ENCODE measurements around the gene IFT88.

Gene IFT88

GRCh38 chr13:20566468-20566897 is 474 bp upstream of the IFT88 start:
- no peak for DNase-seq (ENCODE audit: low read depth)

- DNase-seq (ENCODE audit: low read depth) = no peak
Observed at GRCh38 chr13:20567881-20568528, 1.0 kb downstream of the IFT88 start.

GRCh38 chr13:20570517-20570916 is 3.6 kb downstream of the IFT88 start:
- DNase-seq (ENCODE audit: low read depth) = no peak

- DNase-seq (ENCODE audit: low read depth) = no peak
Observed at GRCh38 chr13:20571676-20572075, 4.7 kb downstream of the IFT88 start.

GRCh38 chr13:20573186-20573585 is 6.2 kb downstream of the IFT88 start:
- DNase-seq (ENCODE audit: low read depth) = no peak

- no peak for DNase-seq (ENCODE audit: low read depth)
Observed at GRCh38 chr13:20573636-20574035, 6.7 kb downstream of the IFT88 start.

GRCh38 chr13:20579191-20579590 is 12.2 kb downstream of the IFT88 start:
- DNase-seq (ENCODE audit: low read depth) = no peak

- no peak for DNase-seq (ENCODE audit: low read depth)
Observed at GRCh38 chr13:20580257-20580656, 13.3 kb downstream of the IFT88 start.

GRCh38 chr13:20582026-20582425 is 15.1 kb downstream of the IFT88 start:
- DNase-seq (ENCODE audit: low read depth) = no peak

DNA sequence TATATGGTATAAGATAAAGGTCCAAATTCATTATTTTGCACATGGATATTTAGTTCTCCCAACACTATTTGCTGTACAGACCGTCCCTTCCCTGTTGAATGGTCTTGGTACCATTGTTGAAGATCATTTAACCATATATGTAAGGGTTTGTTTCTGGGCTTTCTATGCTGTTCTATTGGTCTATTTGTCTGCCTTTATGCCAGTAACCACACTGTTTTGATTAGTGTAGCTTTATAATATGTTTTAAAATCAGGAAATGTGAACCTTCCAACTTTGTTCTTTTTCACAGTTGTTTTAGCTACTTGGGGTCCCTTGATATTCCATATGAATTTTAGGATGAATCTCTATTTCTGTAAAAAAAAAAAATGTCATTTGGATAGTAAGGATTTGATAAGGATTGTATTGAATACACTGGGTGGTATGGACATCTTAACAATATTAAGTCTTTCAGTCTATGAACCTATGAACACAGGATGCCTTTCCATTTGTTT is 16.9 kb downstream of the IFT88 start:
- no peak for DNase-seq (ENCODE audit: low read depth)

- no peak for DNase-seq (ENCODE audit: low read depth)
Observed at GRCh38 chr13:20585371-20585770, 18.4 kb downstream of the IFT88 start.

DNA sequence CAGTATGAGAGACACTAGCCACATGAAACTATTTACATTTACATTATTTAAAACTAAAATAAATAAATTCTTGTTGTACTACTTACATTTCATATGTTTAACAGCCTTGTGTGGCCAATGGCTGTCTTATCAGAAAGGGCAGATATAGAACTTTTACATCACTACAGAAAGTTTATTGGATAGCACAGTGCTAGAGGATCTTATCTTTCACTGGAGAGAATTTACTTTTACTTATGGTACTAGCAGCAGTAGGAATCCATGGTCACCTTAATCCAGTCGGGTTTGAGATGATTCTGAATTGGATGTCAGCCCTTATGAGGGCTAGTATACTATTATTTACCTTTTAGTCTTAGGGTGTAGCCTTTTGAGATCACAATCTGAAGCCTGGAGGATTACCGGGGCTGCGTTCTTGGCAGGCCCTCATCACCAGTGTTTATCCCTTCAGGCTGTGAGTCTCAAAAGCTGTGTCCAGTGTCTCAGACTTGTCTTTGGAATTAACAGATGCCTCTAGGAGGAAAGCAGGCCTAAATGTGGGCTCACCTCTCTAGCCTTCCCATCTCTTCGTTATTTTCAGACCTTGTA is 21.7 kb downstream of the IFT88 start:
- no peak for DNase-seq (ENCODE audit: low read depth)

- DNase-seq (ENCODE audit: low read depth) = no peak
Observed at GRCh38 chr13:20590561-20590960, 23.6 kb downstream of the IFT88 start.

DNA sequence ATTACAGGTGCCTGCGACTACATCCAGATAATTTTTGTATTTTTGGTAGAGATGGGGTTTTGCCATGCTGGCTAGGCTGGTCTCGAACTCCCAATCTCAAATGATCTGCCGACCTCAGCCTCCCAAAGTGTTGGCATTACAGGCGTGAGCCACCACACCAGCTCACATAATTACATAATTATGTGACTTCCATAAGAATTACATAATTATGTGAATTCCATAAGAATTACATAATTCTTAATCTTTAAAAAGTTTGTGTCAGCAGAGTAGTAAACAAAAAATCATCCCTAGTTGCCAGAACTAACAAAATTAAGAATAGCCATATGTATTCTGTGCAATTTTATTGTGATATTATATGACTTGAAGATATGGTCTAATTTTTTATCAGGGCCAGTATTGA is 25.6 kb downstream of the IFT88 start:
- DNase-seq (ENCODE audit: low read depth) = no peak

- DNase-seq (ENCODE audit: low read depth) = no peak
Observed at GRCh38 chr13:20594280-20594679, 27.3 kb downstream of the IFT88 start.

DNA sequence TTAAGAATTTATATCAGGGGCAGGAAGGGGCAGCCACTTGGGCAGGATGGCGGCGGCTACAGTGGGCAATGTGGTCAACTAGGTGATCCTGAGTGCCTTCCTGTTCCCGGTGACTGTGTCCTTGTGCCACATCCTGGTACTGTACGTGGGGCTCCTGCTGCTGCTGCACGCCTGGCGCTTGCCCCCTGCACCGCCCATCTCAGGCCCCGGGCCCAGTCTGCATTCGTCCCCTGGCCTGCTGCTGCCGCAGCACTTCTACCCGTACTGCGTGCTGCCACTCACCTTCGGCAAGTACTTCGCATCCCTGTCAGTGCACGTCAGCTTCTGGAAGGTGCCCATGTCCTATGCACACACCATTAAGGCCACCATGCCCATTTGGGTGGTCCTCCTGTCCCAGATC is 40.1 kb downstream of the IFT88 start:
- DNase-seq (ENCODE audit: low read depth) = no peak

DNA sequence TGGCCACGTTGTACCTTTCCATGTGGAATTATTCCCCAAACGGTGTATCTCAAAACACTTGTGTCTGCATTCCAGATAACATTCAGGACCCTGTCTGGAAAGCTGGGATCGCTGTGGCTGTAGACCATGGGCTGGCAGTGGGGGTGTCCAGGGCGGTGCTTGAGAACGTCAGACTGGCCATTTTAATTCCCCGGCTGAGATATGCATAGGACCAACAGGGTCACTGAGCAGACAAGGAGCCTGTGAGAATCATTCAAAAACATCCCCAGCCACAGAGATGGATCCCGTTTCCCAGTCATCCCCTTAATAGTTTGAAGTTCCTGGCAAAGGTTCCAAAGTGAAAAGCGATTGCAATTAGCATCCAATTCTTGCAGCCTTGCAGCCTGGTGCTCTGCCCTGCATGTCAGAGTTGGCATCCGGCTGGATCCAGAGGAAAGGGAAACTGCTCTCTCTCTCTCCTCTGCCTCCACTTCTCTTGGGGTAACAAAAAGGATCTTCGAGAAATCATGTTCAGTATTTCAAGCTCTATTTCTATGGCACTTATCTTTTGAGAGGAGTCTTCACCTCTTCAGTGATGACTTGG is 41.6 kb downstream of the IFT88 start:
- no peak for DNase-seq (ENCODE audit: low read depth)

- DNase-seq (ENCODE audit: low read depth) = no peak
Observed at GRCh38 chr13:20609145-20609544, 42.2 kb downstream of the IFT88 start.

- DNase-seq (ENCODE audit: low read depth) = no peak
Observed at GRCh38 chr13:20610006-20610405, 43.0 kb downstream of the IFT88 start.

DNA sequence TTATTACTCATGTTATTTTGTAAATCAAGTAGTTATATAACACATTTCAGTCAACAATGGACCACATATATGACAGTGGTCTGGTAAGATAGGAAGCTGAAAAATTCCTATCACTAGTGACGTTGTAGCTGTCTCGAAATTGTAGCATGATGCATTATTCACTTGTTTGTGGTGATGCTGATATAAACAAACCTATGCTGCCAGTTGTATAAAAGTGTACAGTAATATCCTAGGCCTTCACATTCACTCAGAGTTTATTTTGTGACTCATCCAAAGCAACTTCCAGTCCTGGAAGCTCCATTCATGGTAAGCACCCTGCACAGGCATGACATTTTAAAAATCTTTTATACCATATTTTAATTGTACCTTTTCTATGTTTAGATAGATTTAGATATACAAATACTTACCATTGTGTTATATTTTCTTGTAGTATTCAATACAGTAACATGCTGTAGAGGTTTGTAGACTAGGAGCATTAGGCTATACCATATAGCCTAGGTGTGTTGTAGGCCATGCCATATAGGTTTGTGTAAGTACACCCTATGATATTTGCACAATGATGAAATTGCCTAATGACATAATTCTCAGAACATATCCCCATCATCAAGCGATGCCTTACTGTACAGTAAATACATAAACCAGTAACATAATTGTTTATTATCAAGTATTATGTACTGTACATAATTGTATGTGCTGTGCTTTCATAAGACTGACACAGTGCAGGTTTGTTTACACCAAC is 49.3 kb downstream of the IFT88 start:
- no peak for DNase-seq (ENCODE audit: low read depth)

DNA sequence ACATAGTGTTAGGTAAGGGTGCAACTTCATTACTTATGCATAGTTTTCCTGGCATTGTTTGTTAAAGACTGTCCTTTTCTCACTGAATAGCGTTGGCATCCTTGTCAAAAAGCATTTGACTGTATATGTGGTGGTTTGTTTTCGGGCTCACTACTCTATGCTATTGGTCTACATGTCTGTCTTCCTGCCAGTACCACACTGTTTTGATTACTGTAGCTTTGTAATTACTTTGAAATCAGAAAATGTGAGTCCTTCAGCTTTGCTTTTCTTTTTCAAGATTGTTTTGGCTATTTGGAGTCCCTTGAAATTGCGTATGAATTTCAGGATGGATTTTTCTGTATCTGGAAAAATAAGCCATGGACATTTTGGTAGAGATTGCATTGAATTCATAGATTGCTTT is 56.0 kb downstream of the IFT88 start:
- DNase-seq (ENCODE audit: low read depth) = no peak

- DNase-seq (ENCODE audit: low read depth) = no peak
Observed at GRCh38 chr13:20624213-20624612, 57.3 kb downstream of the IFT88 start.

DNA sequence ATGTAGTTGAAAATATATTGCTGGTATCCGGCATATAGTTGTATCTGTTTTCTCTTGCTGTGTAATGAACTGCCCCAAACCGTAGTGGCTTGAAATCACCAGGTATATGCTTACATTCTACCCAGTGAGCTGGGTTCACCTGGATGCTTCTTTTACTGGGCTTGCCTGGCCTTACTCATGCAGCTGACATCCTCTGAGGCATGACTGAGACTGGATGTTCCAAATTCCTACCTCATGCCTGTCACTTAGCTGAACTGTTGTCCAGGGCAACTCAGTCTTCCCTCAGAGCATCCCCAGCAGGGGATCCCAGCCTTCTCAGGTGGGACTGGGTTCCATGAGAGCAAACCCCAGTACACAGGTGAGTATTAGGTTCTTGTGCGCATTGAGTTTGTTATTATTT is 66.8 kb downstream of the IFT88 start:
- no peak for DNase-seq (ENCODE audit: low read depth)
